ENCODE results near the gene ZMPSTE24.
"Not testable (repeated sequence)": the region's sequence is repeated elsewhere in the genome, so short reads cannot be mapped to it uniquely, and the experiment has no call there.

The ZMPSTE24 gene

DNA sequence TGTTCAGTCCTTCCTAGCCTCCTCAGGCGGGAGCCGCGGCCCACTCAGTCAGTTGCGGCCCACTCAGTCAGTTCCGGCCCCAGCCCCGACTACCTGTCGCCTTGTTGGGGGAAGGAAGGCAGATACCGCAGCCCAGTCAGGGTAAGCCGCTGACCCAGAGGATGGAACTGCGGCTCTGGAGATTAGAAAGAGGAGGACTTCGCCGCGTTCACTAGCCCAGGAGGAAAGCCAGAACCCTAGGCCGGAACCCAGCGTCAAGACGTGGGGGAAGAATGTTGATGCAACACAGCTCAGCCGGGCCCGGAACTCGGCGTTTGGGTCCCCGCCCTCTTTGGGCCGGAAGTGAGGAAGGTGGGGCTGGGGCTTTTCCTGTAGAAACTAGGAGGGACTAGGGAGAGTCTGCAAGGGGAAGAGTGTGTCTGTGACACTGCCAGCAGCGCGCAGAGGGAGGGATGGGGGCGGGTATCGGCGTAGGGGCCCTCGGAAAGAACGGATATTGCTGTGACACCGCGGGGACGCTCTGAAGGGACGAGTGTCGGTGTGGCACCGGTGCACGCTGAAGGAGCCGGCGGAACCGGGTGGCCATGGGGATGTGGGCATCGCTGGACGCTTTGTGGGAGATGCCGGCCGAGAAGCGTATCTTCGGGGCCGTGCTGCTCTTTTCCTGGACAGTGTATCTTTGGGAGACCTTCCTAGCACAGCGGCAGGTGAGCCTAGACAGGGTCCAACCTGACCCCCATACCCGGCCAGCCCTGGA, at the start of gene ZMPSTE24:
ZMPSTE24 (plus strand) TSS at position 549 of the 757 bp plus-strand sequence; CDS start at position 585, 36 bp downstream.
- peak; percentile 86 for DNase-seq (ENCODE audit: low read depth)

DNA sequence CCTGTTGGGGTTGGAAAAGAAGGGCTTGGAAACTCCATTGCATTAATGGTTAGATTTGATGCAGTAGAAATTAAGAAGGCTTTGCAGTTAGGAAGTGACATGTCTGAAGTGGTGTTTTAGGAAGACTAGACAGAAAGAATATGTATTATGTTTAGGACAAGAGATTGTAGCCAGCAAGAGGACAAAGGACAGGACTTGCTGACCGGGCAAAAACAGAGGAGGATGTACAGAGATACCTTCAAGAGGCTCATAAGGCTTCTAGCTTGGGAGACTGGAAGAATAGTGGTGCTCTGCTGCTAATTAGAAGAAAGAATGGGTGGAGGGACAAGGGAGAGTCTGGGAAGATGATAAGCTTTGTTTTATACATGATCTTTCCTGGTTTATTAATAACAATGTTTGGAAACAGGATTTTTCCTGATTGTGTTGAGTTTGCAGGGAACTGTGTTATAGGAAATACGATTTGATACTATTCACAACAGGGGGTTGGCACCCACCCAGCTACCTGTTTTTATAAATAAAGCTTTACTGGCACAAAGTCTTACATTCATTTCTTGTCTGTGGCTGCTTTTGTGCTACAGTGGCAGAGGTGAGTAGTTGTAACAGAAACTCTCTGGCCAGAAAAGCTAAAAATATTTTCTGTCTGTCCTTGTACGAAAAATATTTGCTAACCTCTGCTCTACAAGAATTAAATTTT, 47.4 kb upstream of the ZMPSTE24 start:
- DNase-seq (ENCODE audit: low read depth) = no peak

DNA sequence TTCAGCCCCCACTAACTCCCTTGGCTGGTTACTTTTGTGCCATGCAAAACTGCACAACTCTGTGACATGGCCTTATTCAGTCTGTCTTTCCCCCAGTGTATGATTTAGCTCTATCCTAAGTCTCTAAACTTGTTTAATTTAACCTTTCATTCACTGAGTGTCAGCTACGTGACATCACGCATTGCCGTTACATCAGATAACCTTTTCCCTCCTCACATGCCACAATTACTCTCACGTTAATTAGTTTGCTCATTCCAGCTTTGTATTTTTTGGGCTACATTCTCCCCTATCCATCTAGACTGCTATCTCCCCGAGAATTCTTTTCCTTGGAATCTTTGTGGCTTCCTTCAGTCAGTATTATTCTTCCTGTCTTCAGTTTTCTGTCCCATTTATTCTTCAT, 39.7 kb upstream of the ZMPSTE24 start:
- no peak for DNase-seq (ENCODE audit: low read depth)

DNA sequence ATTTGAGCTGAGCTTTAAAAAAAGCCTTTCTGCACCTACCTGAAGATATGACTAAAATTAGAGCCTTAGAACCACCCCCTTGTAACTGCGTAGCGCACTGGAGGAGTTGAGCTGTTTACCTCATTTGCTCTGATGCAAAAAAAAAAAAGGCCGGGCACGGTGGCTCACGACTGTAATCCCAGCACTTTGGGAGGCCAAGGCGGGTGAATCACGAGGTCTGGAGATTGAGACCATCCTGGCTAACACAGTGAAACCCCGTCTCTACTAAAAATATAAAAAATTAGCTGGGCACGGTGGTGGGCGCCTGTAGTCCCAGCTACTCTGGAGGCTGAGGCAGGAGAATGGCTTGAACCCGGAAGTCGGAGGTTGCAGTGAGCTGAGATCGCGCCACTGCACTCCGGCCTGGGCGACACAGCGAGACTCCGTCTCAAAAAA, 36.5 kb upstream of the ZMPSTE24 start:
- DNase-seq (ENCODE audit: low read depth) = not testable (repeated sequence)

GRCh38 chr1:40221977-40222772, 35.9 kb upstream of the ZMPSTE24 start:
- DNase-seq (ENCODE audit: low read depth) = no peak

DNA sequence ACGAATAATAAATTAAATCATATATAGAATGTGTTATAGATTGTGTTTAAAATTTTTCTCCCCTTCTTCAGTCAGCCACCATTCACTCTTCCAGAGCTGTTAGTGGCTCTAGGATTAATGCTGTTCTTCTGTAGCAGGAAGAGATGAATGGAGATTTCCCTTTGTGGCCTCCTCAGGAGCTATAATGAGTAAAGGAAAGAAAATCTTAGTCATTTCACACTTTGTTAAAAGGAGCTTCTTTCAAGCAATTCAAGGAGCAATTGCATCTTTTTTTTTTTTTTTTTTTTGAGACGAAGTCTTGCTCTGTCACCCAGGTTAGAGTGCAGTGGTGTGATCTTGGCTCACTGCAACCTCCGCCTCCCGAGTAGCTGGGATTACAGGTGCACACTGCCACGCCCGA, 34.0 kb upstream of the ZMPSTE24 start:
- DNase-seq (ENCODE audit: low read depth) = no peak

- no peak for DNase-seq (ENCODE audit: low read depth)
Measured at GRCh38 chr1:40226192-40226591, 31.8 kb upstream of the ZMPSTE24 start.

- DNase-seq (ENCODE audit: low read depth) = peak; percentile 13
Measured at GRCh38 chr1:40232444-40232843, 25.6 kb upstream of the ZMPSTE24 start.

DNA sequence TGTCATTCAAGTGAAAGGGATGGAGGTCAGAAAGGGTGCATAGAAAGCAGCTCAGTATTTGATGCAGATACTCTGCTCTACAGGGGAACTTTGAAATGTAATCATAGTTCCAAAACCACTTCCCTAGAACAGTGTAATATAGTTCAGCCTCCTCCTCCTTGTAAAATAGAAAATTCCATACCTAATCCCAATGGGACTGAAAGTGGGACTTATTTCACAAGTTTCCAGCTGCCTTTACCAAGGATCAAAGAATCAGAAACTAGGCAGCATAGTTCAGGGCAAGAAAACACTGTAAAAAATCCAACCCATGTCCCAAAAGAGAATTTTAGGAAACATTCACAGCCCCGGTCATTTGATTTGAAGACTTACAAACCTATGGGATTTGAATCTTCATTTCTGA, 18.4 kb upstream of the ZMPSTE24 start:
- no peak for DNase-seq (ENCODE audit: low read depth)

DNA sequence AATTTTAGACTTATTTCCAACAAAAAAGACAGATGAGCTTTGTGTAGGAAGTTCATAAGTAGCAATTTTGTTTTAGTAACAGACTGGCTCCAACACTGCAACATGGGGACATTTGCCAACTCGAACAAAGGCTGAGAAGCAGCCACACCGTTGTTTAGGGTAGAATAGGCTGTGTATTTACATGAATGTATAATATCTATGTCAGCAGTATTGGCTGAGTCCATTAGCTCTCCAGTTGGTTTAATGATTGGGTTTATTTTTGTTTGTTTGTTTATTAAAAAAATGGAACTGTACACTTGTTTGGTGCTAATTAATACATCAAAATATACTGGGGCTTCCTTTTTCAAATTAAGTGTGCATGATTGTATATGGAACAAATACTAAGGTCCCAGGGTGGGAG, 17.6 kb upstream of the ZMPSTE24 start:
- no peak for DNase-seq (ENCODE audit: low read depth)

DNA sequence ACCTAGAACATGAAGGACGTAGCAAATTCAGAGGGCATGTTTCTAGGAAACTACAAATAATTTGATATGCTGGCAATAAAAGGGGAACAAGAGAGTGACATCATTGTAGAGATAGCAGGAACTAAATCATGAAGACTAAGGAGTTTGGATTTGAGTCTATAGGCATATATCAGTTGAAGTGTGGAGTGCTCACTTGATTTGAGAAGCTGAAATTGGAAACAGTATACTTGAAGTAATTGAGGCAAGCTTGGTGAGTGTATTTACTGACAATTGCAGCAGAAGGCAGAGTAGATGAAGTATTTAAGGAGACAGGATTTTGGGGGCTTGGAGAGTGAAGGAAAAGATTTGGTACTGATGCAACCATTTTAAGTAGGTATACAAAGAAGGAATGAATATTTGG, 16.7 kb upstream of the ZMPSTE24 start:
- DNase-seq (ENCODE audit: low read depth) = no peak

- DNase-seq (ENCODE audit: low read depth) = no peak
Measured at GRCh38 chr1:40243351-40243750, 14.7 kb upstream of the ZMPSTE24 start.

DNA sequence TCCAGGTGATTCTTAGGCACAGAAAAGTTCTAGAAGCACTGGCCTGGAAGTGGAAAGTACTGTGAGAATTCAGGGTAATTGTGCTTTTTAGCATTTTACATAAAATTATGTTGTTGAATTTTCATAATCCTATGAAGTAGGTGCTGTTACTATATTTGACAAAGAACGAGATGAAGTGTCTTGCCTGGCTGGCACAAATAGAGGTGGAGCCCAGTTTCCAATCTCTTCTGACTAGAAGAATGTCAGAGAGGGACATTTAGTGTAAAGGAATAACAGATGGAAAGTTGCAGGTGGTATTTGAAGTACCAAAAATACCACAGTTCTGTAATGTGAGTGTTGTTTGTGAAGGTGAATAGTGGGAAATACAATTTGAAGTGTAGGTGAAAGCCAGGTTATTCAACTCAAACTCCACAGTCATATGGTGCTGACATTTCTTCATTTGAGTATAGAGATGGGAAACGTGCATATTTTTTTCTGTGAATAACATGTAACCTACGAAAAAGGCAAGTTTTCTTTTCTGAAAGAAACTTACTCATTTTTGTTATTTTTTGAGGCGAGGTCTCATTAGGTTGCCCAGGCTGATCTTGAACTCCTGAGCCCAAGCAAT, 13.8 kb upstream of the ZMPSTE24 start:
- no peak for DNase-seq (ENCODE audit: low read depth)

DNA sequence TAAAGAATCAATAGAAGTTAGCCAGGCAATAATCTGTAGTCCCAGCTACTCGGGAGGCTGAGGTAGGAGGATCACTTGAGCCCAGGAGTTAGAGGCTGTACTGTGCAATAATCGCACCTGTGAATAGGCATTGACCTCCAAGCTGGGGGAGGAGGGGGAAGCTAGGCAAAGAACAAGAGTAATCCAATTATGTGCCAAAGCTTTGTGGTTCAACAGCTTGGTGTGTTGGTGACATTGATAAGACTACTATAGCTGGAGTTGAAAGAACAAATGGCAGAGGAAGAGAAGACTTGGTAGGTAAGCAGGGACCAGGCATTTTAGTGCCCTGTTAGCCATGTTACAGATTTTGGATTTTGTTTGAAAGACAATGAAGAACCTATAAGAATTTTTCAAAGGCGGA, 12.3 kb upstream of the ZMPSTE24 start:
- DNase-seq (ENCODE audit: low read depth) = no peak

DNA sequence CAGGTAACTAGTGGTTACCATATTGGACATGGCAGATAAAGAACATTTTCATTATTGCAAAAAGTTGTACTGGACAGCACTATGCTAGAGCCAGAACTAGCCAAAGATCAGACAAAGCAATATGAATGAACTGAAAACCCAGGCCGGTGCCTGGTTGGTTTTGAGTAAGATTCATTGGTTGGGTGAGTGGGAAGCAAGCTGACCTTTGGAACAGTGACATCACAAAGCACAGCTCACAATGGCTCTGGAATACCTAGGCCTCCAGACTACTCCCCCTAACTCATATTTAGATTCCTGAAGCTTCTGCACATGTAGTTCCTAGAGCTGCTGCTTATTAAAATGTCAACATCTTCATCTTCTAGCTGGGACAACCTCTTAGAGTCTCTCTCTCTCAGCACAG, 10.4 kb upstream of the ZMPSTE24 start, which contains the start of gene TMCO2:
TMCO2 (plus strand) TSS at position 283 of the 400 bp plus-strand sequence; CDS start at position 340, 57 bp downstream.
- no peak for DNase-seq (ENCODE audit: low read depth)

GRCh38 chr1:40248412-40248811, 9.6 kb upstream of the ZMPSTE24 start:
- no peak for DNase-seq (ENCODE audit: low read depth)

- DNase-seq (ENCODE audit: low read depth) = no peak
Measured at GRCh38 chr1:40251456-40251855, 6.6 kb upstream of the ZMPSTE24 start.

DNA sequence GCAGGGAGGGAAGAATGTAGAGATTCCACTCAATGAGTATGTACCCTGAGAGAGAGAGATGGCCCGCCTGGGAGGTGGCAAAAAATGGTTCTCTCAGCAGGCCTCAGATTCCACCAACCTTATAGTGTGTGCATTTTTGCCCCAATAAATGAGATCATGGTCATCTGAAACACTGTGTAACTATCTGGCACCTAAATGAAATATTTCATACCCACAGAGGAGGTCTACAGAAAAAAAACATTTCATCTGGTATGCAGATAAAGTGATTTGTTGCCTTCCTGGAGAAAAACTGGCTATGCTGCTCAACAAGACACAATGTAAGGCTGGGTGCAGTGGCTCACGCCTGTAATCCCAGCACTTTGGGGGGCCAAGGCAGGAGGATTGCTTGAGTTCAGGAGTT, 5.4 kb upstream of the ZMPSTE24 start:
- no peak for DNase-seq (ENCODE audit: low read depth)

GRCh38 chr1:40255231-40255630, 2.8 kb upstream of the ZMPSTE24 start:
- no peak for DNase-seq (ENCODE audit: low read depth)

GRCh38 chr1:40256401-40257084, 1.5 kb upstream of the ZMPSTE24 start:
- DNase-seq (ENCODE audit: low read depth) = no peak

DNA sequence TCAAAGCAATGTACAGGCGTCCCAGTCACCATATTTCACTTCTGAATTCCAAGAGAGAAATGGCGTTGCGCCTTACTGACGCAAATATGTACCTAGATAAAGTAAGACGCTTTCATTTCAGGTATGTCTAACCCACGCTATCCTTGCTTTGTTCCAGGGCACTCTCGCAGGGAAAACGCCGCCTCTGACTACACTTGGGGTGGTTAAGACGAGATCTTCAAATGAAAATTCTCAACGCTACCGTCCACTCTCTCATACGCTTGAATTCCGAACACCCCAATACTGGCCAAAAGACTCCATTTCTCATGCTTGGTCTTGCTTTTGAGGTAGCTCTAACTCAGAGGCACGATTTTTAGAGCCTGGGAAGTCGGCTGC, 736 bp upstream of the ZMPSTE24 start:
- no peak for DNase-seq (ENCODE audit: low read depth)

- no peak for DNase-seq (ENCODE audit: low read depth)
Measured at GRCh38 chr1:40258445-40258769, 371 bp downstream of the ZMPSTE24 start.

Measured in stimulated activated CD8-positive, alpha-beta memory T cell treated with anti-CD3 and anti-CD28 coated beads, Interleukin-15, amount 100 ng/mL, for 24 hours (primary cell).